ENCODE data around the gene MAP3K5.

The MAP3K5 gene

DNA sequence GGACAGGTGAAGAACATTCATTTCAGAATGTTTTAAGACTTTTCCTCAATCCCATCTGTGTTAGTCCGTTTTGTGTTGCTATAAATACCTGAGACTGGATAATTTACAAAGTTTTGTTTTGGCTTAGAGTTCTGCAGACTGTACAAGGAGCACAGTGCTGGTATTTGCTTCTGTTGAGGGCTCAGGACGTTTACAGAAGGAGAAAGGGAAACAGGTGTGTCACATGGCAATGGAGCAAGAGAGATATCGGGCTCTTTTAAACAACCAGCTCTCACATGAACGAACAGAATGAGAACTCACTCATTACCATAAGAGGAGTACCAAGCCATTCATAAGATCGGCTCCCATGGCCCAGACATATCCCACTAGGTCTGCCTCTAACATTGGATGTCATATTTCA lies 258.8 kb downstream of the MAP3K5 start:
- TF ChIP-seq CTCF (IDR thresholded peaks at IDR 0.05) = no peak
- Histone ChIP-seq H3K27ac (no peak overlapping the region), H3K36me3 (no peaks in the 10 kb centered on the region), H3K4me3 (ENCODE audit: low read depth in 1 of 2, low read length in 1 of 2) (no peak overlapping the region), H3K4me1 (ENCODE audit: control insufficient read depth in 1 of 2, insufficient read depth in 1 of 2, low read depth in 1 of 2, low read length in 1 of 2) (no peaks in the 10 kb centered on the region), H3K27me3 (no peaks in the 10 kb centered on the region), H3K9me3 (no peaks in the 10 kb centered on the region)

DNA sequence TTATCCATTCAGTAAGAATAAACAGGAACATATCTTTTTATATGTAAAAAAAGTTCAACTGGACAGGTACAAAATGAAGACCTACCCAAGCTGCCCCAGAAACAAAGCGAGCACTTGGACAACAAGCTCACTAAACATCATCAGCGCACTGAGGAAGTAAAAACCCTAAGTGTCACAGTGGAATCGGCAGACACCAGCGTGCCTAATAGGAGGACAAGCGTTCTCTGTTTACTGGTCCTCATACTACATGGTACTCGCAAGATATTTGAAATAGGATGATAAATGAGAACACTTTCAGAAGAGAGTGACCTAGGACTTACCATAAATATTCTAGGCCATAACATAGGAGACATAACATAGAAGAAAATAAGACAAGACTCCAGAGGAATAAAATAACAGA lies 260.2 kb downstream of the MAP3K5 start:
- no peaks in the 10 kb centered on the region for H3K27me3 ChIP-seq
- TF ChIP-seq CTCF (IDR thresholded peaks at IDR 0.05) = no peak
- no peaks in the 10 kb centered on the region for H3K36me3 ChIP-seq
- H3K27ac ChIP-seq = no peak overlapping the region
- H3K4me3 ChIP-seq (ENCODE audit: low read depth in 1 of 2, low read length in 1 of 2) = no peak overlapping the region
- H3K9me3 ChIP-seq = no peaks in the 10 kb centered on the region
- H3K4me1 ChIP-seq (ENCODE audit: control insufficient read depth in 1 of 2, insufficient read depth in 1 of 2, low read depth in 1 of 2, low read length in 1 of 2) = no peaks in the 10 kb centered on the region

DNA sequence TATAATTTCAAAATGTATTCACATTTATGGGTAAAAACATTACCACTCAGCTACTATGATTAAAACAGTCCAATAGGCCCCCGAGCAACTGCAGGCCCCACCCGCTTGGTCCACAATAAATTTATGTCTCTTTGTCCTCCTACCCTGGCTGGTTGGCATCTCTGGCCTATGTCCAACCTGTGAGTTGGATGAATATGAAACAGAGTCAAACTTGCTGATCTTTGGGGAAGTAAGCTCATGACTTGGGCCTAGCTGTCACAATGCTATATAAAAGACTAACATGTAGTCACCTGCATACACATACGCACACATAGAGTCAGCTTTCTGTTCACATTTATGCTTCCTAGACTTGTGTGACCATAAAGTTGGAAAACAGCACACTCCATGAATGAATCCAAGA lies 262.6 kb downstream of the MAP3K5 start:
- no peak for TF ChIP-seq CTCF (IDR thresholded peaks at IDR 0.05)
- Histone ChIP-seq H3K4me1 (ENCODE audit: control insufficient read depth in 1 of 2, insufficient read depth in 1 of 2, low read depth in 1 of 2, low read length in 1 of 2) (peaks cover 0 to 23% of the 10 kb centered on the region in 2 experiments), H3K4me3 (ENCODE audit: low read depth in 1 of 2, low read length in 1 of 2) (no peak overlapping the region), H3K36me3 (no peaks in the 10 kb centered on the region), H3K27ac (no peak overlapping the region), H3K9me3 (no peaks in the 10 kb centered on the region), H3K27me3 (no peaks in the 10 kb centered on the region)

- Histone ChIP-seq H3K9me3 (no peaks in the 10 kb centered on the region), H3K36me3 (no peaks in the 10 kb centered on the region), H3K27ac (no peak overlapping the region), H3K4me3 (ENCODE audit: low read depth in 1 of 2, low read length in 1 of 2) (no peak overlapping the region), H3K4me1 (ENCODE audit: control insufficient read depth in 1 of 2, insufficient read depth in 1 of 2, low read depth in 1 of 2, low read length in 1 of 2) (peaks cover 0 to 23% of the 10 kb centered on the region in 2 experiments), H3K27me3 (no peaks in the 10 kb centered on the region)
- TF ChIP-seq CTCF (IDR thresholded peaks at IDR 0.05) = no peak
Measured at GRCh38 chr6:136528477-136528876, 263.8 kb downstream of the MAP3K5 start.

GRCh38 chr6:136527831-136528230 lies 264.4 kb downstream of the MAP3K5 start:
- Histone ChIP-seq H3K27me3 (no peaks in the 10 kb centered on the region), H3K4me1 (ENCODE audit: control insufficient read depth in 1 of 2, insufficient read depth in 1 of 2, low read depth in 1 of 2, low read length in 1 of 2) (peaks cover 0 to 23% of the 10 kb centered on the region in 2 experiments), H3K36me3 (no peaks in the 10 kb centered on the region), H3K9me3 (no peaks in the 10 kb centered on the region), H3K4me3 (ENCODE audit: low read depth in 1 of 2, low read length in 1 of 2) (no peak overlapping the region), H3K27ac (no peak overlapping the region)
- TF ChIP-seq CTCF (IDR thresholded peaks at IDR 0.05) = no peak

DNA sequence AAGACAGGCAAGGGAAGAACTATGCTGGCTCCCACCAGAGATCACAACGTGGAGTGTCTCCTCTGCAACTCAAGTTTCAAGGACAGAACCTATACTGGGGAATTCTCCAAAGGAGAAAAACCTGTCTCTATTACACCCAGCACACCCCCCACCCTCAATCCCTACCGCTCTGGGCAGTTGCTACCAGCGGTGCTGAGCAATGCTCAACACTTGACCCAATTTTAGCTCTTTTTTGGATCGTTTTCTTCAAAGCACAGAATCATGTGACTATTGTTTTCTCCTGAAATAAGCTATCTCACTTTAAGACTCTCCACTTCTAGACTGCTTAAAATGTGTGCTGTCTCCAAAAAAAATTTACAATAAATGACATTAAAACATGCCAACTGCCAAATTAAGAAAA lies 265.3 kb downstream of the MAP3K5 start:
- Histone ChIP-seq H3K4me3 (ENCODE audit: low read depth in 1 of 2, low read length in 1 of 2) (no peak overlapping the region), H3K27ac (no peak overlapping the region)
- no peak for TF ChIP-seq CTCF (IDR thresholded peaks at IDR 0.05)

More for the DNA sequence above, 265.3 kb downstream of the MAP3K5 start:
- Histone ChIP-seq H3K27me3 (no peaks in the 10 kb centered on the region), H3K36me3 (no peaks in the 10 kb centered on the region), H3K9me3 (no peaks in the 10 kb centered on the region), H3K4me1 (ENCODE audit: control insufficient read depth in 1 of 2, insufficient read depth in 1 of 2, low read depth in 1 of 2, low read length in 1 of 2) (peaks cover 0 to 23% of the 10 kb centered on the region in 2 experiments)

Data from neutrophil (primary cell).